Measurements from ENCODE around the gene PPM1B.

GRCh38 chr2:44181648-44182047, 13.0 kb downstream of the PPM1B start:
- TF ChIP-seq, protein P1, sequence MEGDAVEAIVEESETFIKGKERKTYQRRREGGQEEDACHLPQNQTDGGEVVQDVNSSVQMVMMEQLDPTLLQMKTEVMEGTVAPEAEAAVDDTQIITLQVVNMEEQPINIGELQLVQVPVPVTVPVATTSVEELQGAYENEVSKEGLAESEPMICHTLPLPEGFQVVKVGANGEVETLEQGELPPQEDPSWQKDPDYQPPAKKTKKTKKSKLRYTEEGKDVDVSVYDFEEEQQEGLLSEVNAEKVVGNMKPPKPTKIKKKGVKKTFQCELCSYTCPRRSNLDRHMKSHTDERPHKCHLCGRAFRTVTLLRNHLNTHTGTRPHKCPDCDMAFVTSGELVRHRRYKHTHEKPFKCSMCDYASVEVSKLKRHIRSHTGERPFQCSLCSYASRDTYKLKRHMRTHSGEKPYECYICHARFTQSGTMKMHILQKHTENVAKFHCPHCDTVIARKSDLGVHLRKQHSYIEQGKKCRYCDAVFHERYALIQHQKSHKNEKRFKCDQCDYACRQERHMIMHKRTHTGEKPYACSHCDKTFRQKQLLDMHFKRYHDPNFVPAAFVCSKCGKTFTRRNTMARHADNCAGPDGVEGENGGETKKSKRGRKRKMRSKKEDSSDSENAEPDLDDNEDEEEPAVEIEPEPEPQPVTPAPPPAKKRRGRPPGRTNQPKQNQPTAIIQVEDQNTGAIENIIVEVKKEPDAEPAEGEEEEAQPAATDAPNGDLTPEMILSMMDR (IDR thresholded peaks at IDR 0.05 in 2 of 3, conservative IDR thresholded peaks at IDR 0.05 in 1 of 3; ENCODE audit: insufficient read depth in 2 of 3, low read depth in 1 of 3, low read length in 3 of 3) = no peak
- TF ChIP-seq MTA3 (IDR thresholded peaks at IDR 0.05; ENCODE audit: borderline replicate concordance) (no peak), EP300 (IDR thresholded peaks at IDR 0.05; ENCODE audit: low read length) (no peak), USF2 (CRISPR knock-in tag; IDR thresholded peaks at IDR 0.05) (no peak), MBD2 (IDR thresholded peaks at IDR 0.05; ENCODE audit: borderline replicate concordance, low read depth) (no peak), ZNF311 (CRISPR knock-in tag; IDR thresholded peaks at IDR 0.05) (no peak), NFE2 (IDR thresholded peaks at IDR 0.05; ENCODE audit: low read depth) (no peak), EZH2 (IDR thresholded peaks at IDR 0.05; ENCODE audit: borderline replicate concordance, low read depth, low read length) (no peak), MAFK (IDR thresholded peaks at IDR 0.05; ENCODE audit: low read length) (no peak)

All from K562 (cell line).